Measurements from ENCODE around the gene SEC14L5.
"Not testable (repeated sequence)": the region's sequence is repeated elsewhere in the genome, so short reads cannot be mapped to it uniquely, and the experiment has no call there.

The SEC14L5 gene

GRCh38 chr16:4957720-4958509 lies at the start of gene SEC14L5:
SEC14L5 (plus strand) TSS chr16:4958330; CDS start chr16:4959324, 994 bp downstream.
- peak; percentile 99 for DNase-seq

GRCh38 chr16:4908854-4909401 lies 49.2 kb upstream of the SEC14L5 start:
- DNase-seq = no peak

- DNase-seq = no peak
Measured at GRCh38 chr16:4909825-4910224, 48.3 kb upstream of the SEC14L5 start.

GRCh38 chr16:4910828-4911227 lies 47.3 kb upstream of the SEC14L5 start:
- no peak for DNase-seq

GRCh38 chr16:4911970-4912386 lies 46.2 kb upstream of the SEC14L5 start:
- no peak for DNase-seq

GRCh38 chr16:4913130-4913773 lies 44.9 kb upstream of the SEC14L5 start:
- DNase-seq = no peak

- DNase-seq = no peak
Measured at GRCh38 chr16:4913774-4914525, 44.2 kb upstream of the SEC14L5 start.

- DNase-seq = no peak
Measured at GRCh38 chr16:4914528-4915225, 43.5 kb upstream of the SEC14L5 start.

- no peak for DNase-seq
Measured at GRCh38 chr16:4915226-4915761, 42.8 kb upstream of the SEC14L5 start.

- DNase-seq = no peak
Measured at GRCh38 chr16:4917117-4917516, 41.0 kb upstream of the SEC14L5 start.

GRCh38 chr16:4918781-4919251 lies 39.3 kb upstream of the SEC14L5 start:
- DNase-seq = no peak

- DNase-seq = no peak
Measured at GRCh38 chr16:4920826-4921225, 37.3 kb upstream of the SEC14L5 start.

GRCh38 chr16:4922721-4923342 lies 35.3 kb upstream of the SEC14L5 start:
- DNase-seq = no peak

- no peak for DNase-seq
Measured at GRCh38 chr16:4923853-4924252, 34.3 kb upstream of the SEC14L5 start.

GRCh38 chr16:4924593-4925292 lies 33.4 kb upstream of the SEC14L5 start:
- no peak for DNase-seq

GRCh38 chr16:4925293-4925607 lies 32.9 kb upstream of the SEC14L5 start:
- no peak for DNase-seq

- no peak for DNase-seq
Measured at GRCh38 chr16:4925791-4926190, 32.3 kb upstream of the SEC14L5 start.

- no peak for DNase-seq
Measured at GRCh38 chr16:4926928-4927327, 31.2 kb upstream of the SEC14L5 start.

GRCh38 chr16:4927661-4928060 lies 30.5 kb upstream of the SEC14L5 start:
- no peak for DNase-seq

- DNase-seq = no peak
Measured at GRCh38 chr16:4928227-4928626, 29.9 kb upstream of the SEC14L5 start.

GRCh38 chr16:4929619-4930018 lies 28.5 kb upstream of the SEC14L5 start:
- DNase-seq = not testable (repeated sequence)
